ENCODE results near the gene AQP6. TPM values are rescaled to one million over a fixed set of nuclear protein-coding genes. Genes with fewer than 3 reads are reported as not detected.

AQP6 gene
- total and polyA plus RNA-seq, 2 donors (not counting 3 experiments of a cell fraction or from before 2014, with no cell fraction given): 0.04 TPM; not detected in 1

DNA sequence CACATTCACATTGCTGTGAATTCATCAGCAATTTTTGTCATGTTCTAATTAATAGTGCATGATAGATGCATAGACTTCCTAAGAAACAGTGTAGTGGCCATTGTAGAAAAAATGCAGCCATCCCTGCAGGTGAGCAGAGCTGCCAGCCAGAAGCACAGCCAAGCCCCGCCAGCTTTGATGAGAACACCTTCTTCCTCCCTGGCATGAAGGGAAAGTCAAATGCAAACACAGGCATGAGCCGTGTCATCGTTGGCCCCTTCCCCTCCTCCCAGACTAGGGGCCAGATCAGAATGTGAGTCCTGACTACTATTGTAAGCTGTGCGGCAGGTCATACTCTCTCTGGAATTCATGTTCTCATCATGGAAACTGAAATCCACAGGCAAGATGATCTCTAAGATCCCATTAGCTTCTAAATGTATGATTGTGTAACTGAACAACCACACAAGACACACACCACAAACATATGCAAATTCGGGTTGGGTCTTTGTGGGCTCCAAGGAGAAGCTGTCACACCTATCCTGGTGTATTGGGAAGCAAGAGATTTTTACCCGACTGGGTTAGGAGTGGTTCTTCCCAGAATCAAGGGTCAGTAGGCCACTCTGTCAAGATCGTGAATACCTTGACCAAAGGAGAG, 25.0 kb upstream of the AQP6 start:
- no peak overlapping the region for H3K4me2 ChIP-seq (ENCODE audit: insufficient read depth, low read length)
- no peak overlapping the region for H3K9ac ChIP-seq (replicated peaks; ENCODE audit: extremely low read depth, insufficient read depth, low read length)
- peaks cover 11% of the 10 kb centered on the region for H3K4me1 ChIP-seq (ENCODE audit: control insufficient read depth, extremely low read depth, insufficient read depth, low read length)
- DNase-seq (ENCODE audit: low read depth, low spot score): no peak
- no peaks in the 10 kb centered on the region for H3K36me3 ChIP-seq (ENCODE audit: control insufficient read depth in 2 of 2, extremely low read depth in 1 of 2, insufficient read depth in 2 of 2, low read length in 2 of 2)
- dilution Hi-C loops (cut with MboI; ENCODE audit: extremely low pct_ligation_motif_present, low sequenced_read_pairs): no loop called here
- H3K27me3 ChIP-seq (ENCODE audit: control insufficient read depth in 2 of 2, insufficient read depth in 2 of 2, low read length in 2 of 2): no peaks in the 10 kb centered on the region
- no peak overlapping the region for H3K27ac ChIP-seq (ENCODE audit: insufficient read depth, low read depth, low read length)
- BruUV-seq (replicated peaks): no TSS peak
- TF ChIP-seq FOS (IDR thresholded peaks at IDR 0.05; ENCODE audit: borderline replicate concordance, insufficient read depth, low read length): no peak
- TF ChIP-seq MAX (IDR thresholded peaks at IDR 0.05; ENCODE audit: insufficient read depth, insufficient read length): no peak
- TF ChIP-seq POLR2AphosphoS5 (IDR thresholded peaks at IDR 0.05; ENCODE audit: insufficient read depth, low read depth, low read length): no peak
- no peak for TF ChIP-seq POLR2A (IDR thresholded peaks at IDR 0.05; ENCODE audit: low read depth, low read length)
- TF ChIP-seq MYC (IDR thresholded peaks at IDR 0.05; ENCODE audit: low read depth, low read length): no peak
- no peak for TF ChIP-seq JUN (IDR thresholded peaks at IDR 0.05; ENCODE audit: borderline replicate concordance, insufficient read depth, insufficient read length, low read depth)
- no peak for TF ChIP-seq EZH2 (IDR thresholded peaks at IDR 0.05; ENCODE audit: borderline replicate concordance, low read depth, low read length, severe bottlenecking)
- ChIA-PET CTCF (interaction anchor here (0.6 to 4.5 kb wide), 7 partner anchors 12 to 123 kb away, joined by 3 to 112 read pairs (median 35); partner anchors contain the start of gene AQP5), POLR2A (no interaction called here)
- no peaks in the 10 kb centered on the region for H3K9me1 ChIP-seq (replicated peaks; ENCODE audit: control insufficient read depth, extremely low read depth, insufficient read depth, low read length)
- H3K4me3 ChIP-seq (replicated peaks in 1 of 3; ENCODE audit: insufficient read depth in 1 of 3, low read depth in 1 of 3, low read length in 3 of 3): no peak overlapping the region
- intact Hi-C loops (cut with micrococcal nuclease): no loop called here
- H2AFZ ChIP-seq (ENCODE audit: low read depth, low read length): no peak overlapping the region
- FAIRE-seq: no peak
- H3K9me3 ChIP-seq (replicated peaks; ENCODE audit: control insufficient read depth, insufficient read depth, low read length): no peaks in the 10 kb centered on the region
- no peaks in the 10 kb centered on the region for H4K20me1 ChIP-seq (replicated peaks; ENCODE audit: control insufficient read depth, extremely low read depth, insufficient read depth, low read length)
- H3K79me2 ChIP-seq (ENCODE audit: control insufficient read depth, insufficient read depth, low read length): no peaks in the 10 kb centered on the region

Measured in endothelial cell of umbilical vein (primary cell).